ENCODE data around the gene SLC25A44. TPM values are rescaled to one million over a fixed set of nuclear protein-coding genes. Genes with fewer than 3 reads are reported as not detected.

Gene SLC25A44
- total RNA-seq, 2 experiments from 2014 or later: 31.8 to 33.8 TPM

- H3K4me3 Mint-ChIP-seq: no peak overlapping the region
- H3K4me1 Mint-ChIP-seq (ENCODE audit: low read depth): peaks cover 43% of the 10 kb centered on the region
- CTCF ChIA-PET: no interaction called here
- POLR2A ChIA-PET: interaction anchor here (0.7 kb wide), 1 partner anchor 29 kb away, joined by 3 read pairs; the partner anchor contains the start of gene SMG5
- H3K36me3 Mint-ChIP-seq (ENCODE audit: low read depth): peaks cover 58% of the 10 kb centered on the region
- ATAC-seq (no peak), DNase-seq (no peak)
- H3K9me3 Mint-ChIP-seq (ENCODE audit: insufficient read depth): no peaks in the 10 kb centered on the region
- no peaks in the 10 kb centered on the region for H3K27me3 Mint-ChIP-seq (ENCODE audit: low read depth)
- peak overlapping the region; percentile 28 for H3K27ac Mint-ChIP-seq
Measured at GRCh38 chr1:156253634-156254033, 59.7 kb downstream of the SLC25A44 start.

GRCh38 chr1:156257711-156258110 lies 63.8 kb downstream of the SLC25A44 start:
- Mint-ChIP-seq H3K9me3 (ENCODE audit: insufficient read depth) (no peaks in the 10 kb centered on the region), H3K4me1 (ENCODE audit: low read depth) (peaks cover 18% of the 10 kb centered on the region), H3K4me3 (no peak overlapping the region), H3K27ac (peak overlapping the region; percentile 79), H3K36me3 (ENCODE audit: low read depth) (peaks cover 63% of the 10 kb centered on the region), H3K27me3 (ENCODE audit: low read depth) (no peaks in the 10 kb centered on the region)
- DNase-seq (no peak), ATAC-seq (no peak)
- CTCF ChIA-PET: interaction anchor here (0.9 to 1.1 kb wide), 3 partner anchors 33 to 161 kb away, joined by 3 to 4 read pairs (median 4); no protein-coding TSS in a partner anchor
- POLR2A ChIA-PET: interaction anchor here (0.8 to 1.3 kb wide), 3 partner anchors 11 to 25 kb away, joined by 3 to 5 read pairs (median 3); partner anchors contain the start of gene SMG5

- DNase-seq: no peak
- no peaks in the 10 kb centered on the region for H3K9me3 Mint-ChIP-seq (ENCODE audit: insufficient read depth)
- POLR2A ChIA-PET: interaction anchor here (1.4 kb wide), 1 partner anchor 21 kb away, joined by 3 read pairs; no protein-coding TSS in a partner anchor
- H3K4me3 Mint-ChIP-seq: no peak overlapping the region
- CTCF ChIA-PET: interaction anchor here (0.9 to 1.5 kb wide), 4 partner anchors 8 to 104 kb away, joined by 3 to 6 read pairs (median 4); partner anchors contain the start of gene BGLAP
- H3K27ac Mint-ChIP-seq: no peak overlapping the region
- H3K27me3 Mint-ChIP-seq (ENCODE audit: low read depth): no peaks in the 10 kb centered on the region
- H3K4me1 Mint-ChIP-seq (ENCODE audit: low read depth): peaks cover 16% of the 10 kb centered on the region
- H3K36me3 Mint-ChIP-seq (ENCODE audit: low read depth): peaks cover 61% of the 10 kb centered on the region
- no peak for ATAC-seq
Measured at GRCh38 chr1:156258859-156259258, 65.0 kb downstream of the SLC25A44 start.

GRCh38 chr1:156259805-156260204 lies 65.9 kb downstream of the SLC25A44 start:
- Mint-ChIP-seq H3K27me3 (ENCODE audit: low read depth) (no peaks in the 10 kb centered on the region), H3K4me1 (ENCODE audit: low read depth) (peaks cover 16% of the 10 kb centered on the region), H3K36me3 (ENCODE audit: low read depth) (peaks cover 63% of the 10 kb centered on the region), H3K4me3 (no peak overlapping the region), H3K9me3 (ENCODE audit: insufficient read depth) (no peaks in the 10 kb centered on the region), H3K27ac (no peak overlapping the region)
- ATAC-seq: no peak
- CTCF ChIA-PET: interaction anchor here (0.9 to 1.5 kb wide), 8 partner anchors 8 to 163 kb away, joined by 3 to 7 read pairs (median 3); partner anchors contain the start of genes BGLAP and SLC25A44
- no peak for DNase-seq
- POLR2A ChIA-PET: interaction anchor here (1.4 to 1.7 kb wide), 2 partner anchors 20 to 23 kb away, joined by 3 to 7 read pairs; partner anchors contain the start of gene SMG5

- Mint-ChIP-seq H3K27ac (peak overlapping the region; percentile 43), H3K27me3 (ENCODE audit: low read depth) (no peaks in the 10 kb centered on the region), H3K4me1 (ENCODE audit: low read depth) (peaks cover 16% of the 10 kb centered on the region), H3K36me3 (ENCODE audit: low read depth) (peaks cover 71% of the 10 kb centered on the region), H3K4me3 (no peak overlapping the region), H3K9me3 (ENCODE audit: insufficient read depth) (no peaks in the 10 kb centered on the region)
- POLR2A ChIA-PET: interaction anchor here (1.7 kb wide), 1 partner anchor 22 kb away, joined by 7 read pairs; the partner anchor contains the start of gene SMG5
- DNase-seq: no peak
- no peak for ATAC-seq
- CTCF ChIA-PET: interaction anchor here (0.7 to 1.1 kb wide), 3 partner anchors 59 to 120 kb away, joined by 3 to 7 read pairs (median 3); no protein-coding TSS in a partner anchor
Measured at GRCh38 chr1:156260896-156261295, 67.0 kb downstream of the SLC25A44 start.

Other genes starting within 250 kb of the SLC25A44 start
- 100 to 1,000 TPM; 142 to 147 TPM for gene ARHGEF2, start 215.6 kb upstream of the SLC25A44 start, total RNA-seq
- gene SSR2, start 173.2 kb upstream of the SLC25A44 start, total RNA-seq: 100 to 1,000 TPM; 216 to 233 TPM
- gene UBQLN4, start 140.3 kb upstream of the SLC25A44 start, total RNA-seq: 10 to 100 TPM; 32.8 to 33.3 TPM
- 10 to 100 TPM; 72.4 to 74.1 TPM for gene LAMTOR2, start 139.3 kb upstream of the SLC25A44 start, total RNA-seq
- under 1 TPM in 1 of 2 experiments, not detected in 1; 0.50 TPM for gene RAB25, start 132.9 kb upstream of the SLC25A44 start, total RNA-seq
- gene MEX3A, start 111.6 kb upstream of the SLC25A44 start, total RNA-seq: under 1 TPM; 0.05 TPM
- 10 to 100 TPM in 1 of 2 experiments, 1 to 10 TPM in 1; 8.5 to 10.3 TPM for gene LMNA, start 79.4 kb upstream of the SLC25A44 start, total RNA-seq
- 10 to 100 TPM; 16.8 to 17.8 TPM for gene SEMA4A, start 40.5 kb upstream of the SLC25A44 start, total RNA-seq
- 10 to 100 TPM; 72.3 to 77.3 TPM for gene PMF1, start 18.9 kb downstream of the SLC25A44 start, total RNA-seq
- gene BGLAP, start 48.1 kb downstream of the SLC25A44 start, total RNA-seq: 1 to 10 TPM; 2.8 TPM
- gene PAQR6, start 54.0 kb downstream of the SLC25A44 start, total RNA-seq: 1 to 10 TPM; 8.6 to 9.9 TPM
- gene SMG5, start 88.7 kb downstream of the SLC25A44 start, total RNA-seq: 10 to 100 TPM; 75.2 to 78.2 TPM
- 10 to 100 TPM in 1 of 2 experiments, 1 to 10 TPM in 1; 9.1 to 11.0 TPM for gene TMEM79, start 90.2 kb downstream of the SLC25A44 start, total RNA-seq
- gene GLMP, start 101.6 kb downstream of the SLC25A44 start, total RNA-seq: 10 to 100 TPM; 27.7 to 29.8 TPM
- not detected for gene VHLL, start 105.2 kb downstream of the SLC25A44 start, total RNA-seq
- 100 to 1,000 TPM; 266 to 269 TPM for gene CCT3, start 144.2 kb downstream of the SLC25A44 start, total RNA-seq
- gene TSACC, start 144.4 kb downstream of the SLC25A44 start, total RNA-seq: under 1 TPM; 0.73 to 0.76 TPM
- gene RHBG, start 175.1 kb downstream of the SLC25A44 start, total RNA-seq: not detected

Measured in activated CD8-positive, alpha-beta T cell treated with anti-CD3 and anti-CD28 coated beads, Interleukin-2, amount 10 ng/mL, durations not matched to agents 7 days and 5 days (primary cell).